Nephron progenitor cell (in vitro differentiated cells): ENCODE data around the gene OST4.

ENCODE experiments used
- DNase-seq: peaks from one replicate; pipeline ENCODE4 v3.0.0; 2021
- H3K27ac Mint-ChIP-seq: 2 replicates; pipeline ENCODE4 v1.8.0; 2021; ENCODE audit warnings: mild to moderate bottlenecking, moderate library complexity, mixed read lengths
- H3K27me3 Mint-ChIP-seq: 2 replicates; pipeline ENCODE4 v1.8.0; 2021; ENCODE audit warnings: mild to moderate bottlenecking, low read depth, mixed read lengths; ENCODE audit not compliant: poor library complexity
- H3K36me3 Mint-ChIP-seq: 2 replicates; pipeline ENCODE4 v1.8.0; 2021; ENCODE audit warnings: low read depth, mixed read lengths
- H3K4me1 Mint-ChIP-seq: 2 replicates; pipeline ENCODE4 v1.8.0; 2021; ENCODE audit warnings: mixed read lengths
- H3K4me3 Mint-ChIP-seq: 2 replicates; pipeline ENCODE4 v1.8.0; 2021; ENCODE audit warnings: mild to moderate bottlenecking, moderate library complexity, mixed read lengths
- H3K9me3 Mint-ChIP-seq: 2 replicates; pipeline ENCODE4 v1.8.0; 2021; ENCODE audit warnings: mild to moderate bottlenecking, moderate library complexity, mixed read lengths
- TF ChIP-seq, protein P1 (sequence below): fragments of 200-600 bp; sonication (generic); IDR thresholded peaks from 2 replicates; pipeline ENCODE4 v1.5.0; 2021; ENCODE audit warnings: antibody characterized with exemption

The OST4 gene

DNA sequence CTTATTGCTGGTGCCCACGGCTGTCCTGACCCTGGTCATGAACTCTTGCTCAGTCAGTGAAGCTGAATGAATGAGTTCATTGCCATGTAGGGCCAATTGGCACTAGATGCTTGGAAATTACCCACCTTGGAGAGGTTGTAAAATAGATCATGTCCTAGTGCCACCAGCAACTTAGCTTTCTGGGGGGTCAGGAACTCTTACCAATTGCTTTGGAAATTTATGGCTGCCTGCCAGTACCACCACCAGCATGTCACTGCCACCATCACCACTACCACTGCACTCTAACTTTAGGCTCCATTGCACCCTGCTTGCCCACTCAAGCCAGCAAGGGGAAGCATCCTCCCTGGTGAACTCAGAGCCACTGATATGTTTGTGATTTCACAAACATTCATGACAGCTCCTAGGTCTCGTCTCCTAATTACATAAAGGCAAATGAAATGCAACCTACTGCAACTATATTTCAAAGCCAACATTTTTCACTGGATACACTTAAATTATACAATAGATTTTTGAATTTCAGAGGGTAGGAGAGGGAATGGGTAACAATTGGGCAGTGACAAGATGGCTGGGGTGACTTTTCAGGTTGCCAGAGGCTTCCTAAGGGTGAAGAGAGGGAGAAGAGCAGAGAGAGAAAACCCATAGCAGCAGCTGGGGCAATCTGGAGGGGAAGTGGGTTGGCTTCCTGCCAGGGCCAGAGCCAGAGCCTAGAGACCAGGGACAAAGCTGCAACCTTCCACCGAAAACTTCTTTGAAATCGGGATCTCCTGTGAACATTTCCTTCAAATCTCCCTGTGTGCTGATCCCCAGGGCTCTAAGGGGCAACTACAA is 3.5 kb upstream of the OST4 start:
- no peaks in the 10 kb centered on the region for H3K27me3 Mint-ChIP-seq
- DNase-seq = no peak
- H3K4me3 Mint-ChIP-seq = no peak overlapping the region
- peaks cover 13% of the 10 kb centered on the region for H3K36me3 Mint-ChIP-seq
- H3K27ac Mint-ChIP-seq = no peak overlapping the region
- no peaks in the 10 kb centered on the region for H3K9me3 Mint-ChIP-seq
- peaks cover 86% of the 10 kb centered on the region for H3K4me1 Mint-ChIP-seq
- TF ChIP-seq, protein P1, sequence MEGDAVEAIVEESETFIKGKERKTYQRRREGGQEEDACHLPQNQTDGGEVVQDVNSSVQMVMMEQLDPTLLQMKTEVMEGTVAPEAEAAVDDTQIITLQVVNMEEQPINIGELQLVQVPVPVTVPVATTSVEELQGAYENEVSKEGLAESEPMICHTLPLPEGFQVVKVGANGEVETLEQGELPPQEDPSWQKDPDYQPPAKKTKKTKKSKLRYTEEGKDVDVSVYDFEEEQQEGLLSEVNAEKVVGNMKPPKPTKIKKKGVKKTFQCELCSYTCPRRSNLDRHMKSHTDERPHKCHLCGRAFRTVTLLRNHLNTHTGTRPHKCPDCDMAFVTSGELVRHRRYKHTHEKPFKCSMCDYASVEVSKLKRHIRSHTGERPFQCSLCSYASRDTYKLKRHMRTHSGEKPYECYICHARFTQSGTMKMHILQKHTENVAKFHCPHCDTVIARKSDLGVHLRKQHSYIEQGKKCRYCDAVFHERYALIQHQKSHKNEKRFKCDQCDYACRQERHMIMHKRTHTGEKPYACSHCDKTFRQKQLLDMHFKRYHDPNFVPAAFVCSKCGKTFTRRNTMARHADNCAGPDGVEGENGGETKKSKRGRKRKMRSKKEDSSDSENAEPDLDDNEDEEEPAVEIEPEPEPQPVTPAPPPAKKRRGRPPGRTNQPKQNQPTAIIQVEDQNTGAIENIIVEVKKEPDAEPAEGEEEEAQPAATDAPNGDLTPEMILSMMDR = no peak

DNA sequence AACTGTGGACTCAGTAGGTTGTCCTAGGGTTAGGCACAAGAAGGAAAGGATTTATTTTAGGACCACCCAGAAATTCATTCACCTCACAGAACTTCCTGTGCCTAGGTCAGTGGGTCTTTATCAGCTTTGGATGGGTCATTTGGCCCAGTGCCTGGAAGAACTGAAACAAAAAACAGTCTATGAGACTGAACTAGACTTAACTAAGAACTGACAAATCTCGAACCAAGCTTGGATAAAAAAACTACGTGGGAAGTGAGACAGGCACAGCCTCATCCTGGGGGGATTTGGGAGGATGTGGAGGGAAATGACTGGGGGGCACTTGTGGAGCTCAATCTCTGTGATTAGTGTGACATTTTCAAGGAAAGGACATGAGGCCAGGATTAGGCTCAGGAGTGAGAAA is 2.3 kb upstream of the OST4 start:
- no peak for DNase-seq
- Mint-ChIP-seq H3K27ac (peak overlapping the region; percentile 48), H3K9me3 (no peaks in the 10 kb centered on the region), H3K4me3 (no peak overlapping the region), H3K36me3 (peaks cover 25% of the 10 kb centered on the region), H3K4me1 (peaks cover 88% of the 10 kb centered on the region), H3K27me3 (peaks cover 3% of the 10 kb centered on the region)
- TF ChIP-seq, protein P1 = no peak

DNA sequence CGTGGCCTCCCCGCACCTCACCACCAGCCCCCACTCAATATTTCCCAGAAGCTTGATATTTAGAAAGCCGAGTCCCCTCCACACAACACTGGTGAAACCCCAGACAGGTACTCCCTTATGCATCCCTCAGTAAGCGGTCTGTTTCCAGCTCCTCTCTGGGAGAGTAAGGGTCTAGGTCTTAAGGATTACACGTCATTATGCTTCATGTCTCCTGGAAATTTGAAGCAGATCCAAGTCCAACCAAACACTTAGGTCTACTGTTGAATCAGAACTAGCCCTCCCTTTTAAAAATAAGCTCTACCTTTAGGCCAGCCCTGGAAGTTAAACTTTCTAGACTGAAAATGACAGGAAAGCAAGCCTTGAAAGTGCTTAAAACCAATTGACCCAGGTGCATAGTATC is 1.5 kb upstream of the OST4 start:
- Mint-ChIP-seq H3K27me3 (peaks cover 3% of the 10 kb centered on the region), H3K36me3 (peaks cover 33% of the 10 kb centered on the region), H3K9me3 (no peaks in the 10 kb centered on the region), H3K27ac (peak overlapping the region; percentile 54), H3K4me3 (peak overlapping the region; percentile 91), H3K4me1 (peaks cover 88% of the 10 kb centered on the region)
- TF ChIP-seq, protein P1 = no peak
- no peak for DNase-seq

DNA sequence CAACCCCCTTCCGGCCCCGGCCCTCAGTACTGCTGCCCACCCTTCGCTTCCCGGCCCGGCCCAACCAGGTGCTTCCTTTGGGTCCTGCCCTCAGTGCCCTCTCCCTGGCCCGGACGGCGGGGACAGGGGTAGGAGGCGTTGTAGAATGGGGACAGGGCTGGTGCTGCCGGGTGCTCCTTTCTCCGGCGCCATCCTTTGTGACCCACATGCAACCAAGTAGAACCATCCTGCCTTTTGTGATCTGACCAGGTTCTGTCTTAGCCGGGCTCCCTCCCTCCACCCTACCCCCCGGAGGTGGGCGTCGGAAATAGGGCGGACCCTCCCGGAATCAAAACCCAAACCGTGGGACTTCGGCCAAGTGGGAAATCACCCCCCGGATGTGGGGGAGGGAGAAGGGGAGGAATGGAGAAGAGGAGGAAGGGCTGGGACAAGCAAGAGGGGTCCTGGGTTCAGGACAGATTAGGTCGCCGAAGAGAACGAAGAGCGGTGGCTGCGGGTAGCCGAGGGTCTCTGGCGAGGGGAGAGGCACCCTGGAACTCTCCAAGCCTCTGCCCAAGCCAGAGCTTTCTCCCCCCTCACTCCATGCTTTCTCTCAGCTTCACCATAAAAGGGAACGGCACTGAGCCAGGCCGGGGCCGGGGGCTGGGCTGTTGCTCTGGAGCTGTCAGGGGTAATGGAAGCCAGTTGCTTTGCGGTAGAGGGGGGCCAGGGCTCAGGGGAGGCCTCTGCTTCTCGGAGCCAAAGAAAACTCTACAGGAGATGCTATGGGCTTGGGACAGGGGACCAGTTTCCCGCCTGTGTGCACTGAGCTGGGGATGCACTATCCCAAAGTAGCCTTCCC is 756 bp upstream of the OST4 start:
- Mint-ChIP-seq H3K27ac (peak overlapping the region; percentile 69), H3K27me3 (peaks cover 3% of the 10 kb centered on the region), H3K36me3 (peaks cover 41% of the 10 kb centered on the region), H3K4me1 (peaks cover 81% of the 10 kb centered on the region), H3K9me3 (no peaks in the 10 kb centered on the region), H3K4me3 (peak overlapping the region; percentile 91)
- peak; percentile 64 for DNase-seq
- TF ChIP-seq, protein P1 = no peak

DNA sequence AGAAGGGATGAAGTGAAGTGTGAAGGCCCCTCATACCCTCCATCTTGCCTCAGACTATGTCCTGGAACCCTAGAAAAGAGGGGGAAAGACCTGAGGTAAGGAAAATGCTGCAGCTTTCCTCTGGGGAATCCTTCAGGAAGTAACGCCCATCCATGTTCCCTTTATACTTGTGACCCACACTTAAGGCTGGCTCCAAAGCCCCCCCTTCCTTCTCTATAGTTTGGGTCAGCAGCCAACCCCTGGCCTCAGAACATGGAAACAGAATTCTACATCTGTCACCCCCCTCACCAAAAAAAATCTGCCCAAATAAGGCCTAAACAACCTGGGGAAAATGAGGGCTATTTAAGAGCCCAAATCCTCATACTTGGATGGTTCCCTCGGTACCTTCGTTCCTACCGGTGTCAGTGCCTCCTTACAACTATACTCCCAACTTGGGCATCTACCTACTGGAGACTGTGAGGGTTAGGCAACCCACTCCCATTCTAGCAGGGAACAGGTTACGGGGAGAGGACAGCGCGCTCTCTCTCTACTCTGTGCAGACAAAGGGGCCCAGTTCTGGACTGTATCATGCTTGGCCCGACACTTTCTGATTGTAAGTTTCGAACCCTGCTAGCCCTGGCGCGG is 689 bp downstream of the OST4 start:
- peaks cover 67% of the 10 kb centered on the region for H3K4me1 Mint-ChIP-seq
- no peaks in the 10 kb centered on the region for H3K9me3 Mint-ChIP-seq

More for the DNA sequence above, 689 bp downstream of the OST4 start:
- DNase-seq = no peak
- Mint-ChIP-seq H3K4me3 (peak overlapping the region; percentile 99), H3K27ac (peak overlapping the region; percentile 98), H3K27me3 (peaks cover 3% of the 10 kb centered on the region), H3K36me3 (peaks cover 48% of the 10 kb centered on the region)
- TF ChIP-seq, protein P1 = no peak
